ENCODE results near the gene UBASH3A.

The UBASH3A gene

DNA sequence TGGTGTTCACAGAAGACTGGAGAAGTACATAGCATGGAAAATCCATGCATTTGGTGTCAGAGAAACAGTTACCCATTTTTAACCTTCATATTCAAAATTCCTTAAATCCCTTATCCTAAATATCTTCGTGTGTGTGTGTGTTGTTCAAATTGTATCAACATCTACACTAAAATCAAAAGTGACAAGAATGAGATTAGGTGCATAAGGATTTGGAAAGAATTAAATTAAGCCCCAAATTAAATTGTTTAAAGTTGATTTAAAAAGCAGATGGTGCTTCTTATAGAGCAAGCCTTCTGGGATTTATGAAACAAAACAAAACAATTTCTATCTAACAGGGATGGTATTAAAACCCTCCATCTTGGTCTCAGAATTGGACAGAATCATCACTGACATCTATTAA, 87.6 kb downstream of the UBASH3A start:
- Histone ChIP-seq H3K9me3 (ENCODE audit: control insufficient read depth in 1 of 2, low read length in 2 of 2) (no peaks in the 10 kb centered on the region), H3K27me3 (ENCODE audit: control insufficient read depth in 1 of 2, insufficient read depth in 2 of 2, low read length in 2 of 2) (no peaks in the 10 kb centered on the region), H3K4me3 (ENCODE audit: low read depth in 1 of 2, low read length in 2 of 2) (no peak overlapping the region), H3K9ac (ENCODE audit: low read depth in 1 of 2, low read length in 2 of 2) (no peak overlapping the region), H3K27ac (ENCODE audit: low read depth, low read length) (no peak overlapping the region), H3K36me3 (ENCODE audit: control insufficient read depth in 1 of 2, insufficient read depth in 2 of 2, low read length in 2 of 2) (no peaks in the 10 kb centered on the region), H3K4me1 (ENCODE audit: control insufficient read depth in 1 of 2, insufficient read depth in 2 of 2, low read length in 2 of 2) (peaks cover 18 to 46% of the 10 kb centered on the region in 2 donors)

DNA sequence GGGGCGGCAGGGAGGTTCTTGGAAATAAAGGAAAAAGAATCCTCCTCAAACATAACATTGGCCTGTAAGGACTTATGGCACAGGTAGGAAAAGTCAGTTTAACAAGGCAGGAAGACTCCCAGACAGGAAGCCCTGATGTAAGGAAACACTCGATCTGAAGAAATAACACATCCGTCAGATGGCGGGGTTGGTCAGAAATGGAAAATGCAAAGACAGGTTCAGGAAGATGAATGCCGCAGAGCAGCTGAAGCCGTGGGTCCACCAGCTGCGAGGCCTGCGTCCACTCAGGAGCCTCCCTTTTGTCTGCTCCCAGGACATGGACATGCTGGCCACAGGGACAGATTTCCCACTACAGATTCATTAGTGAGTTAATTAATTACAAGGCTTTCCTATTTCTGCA, 88.5 kb downstream of the UBASH3A start:
- no peaks in the 10 kb centered on the region for H3K36me3 ChIP-seq (ENCODE audit: control insufficient read depth in 1 of 2, insufficient read depth in 2 of 2, low read length in 2 of 2)
- no peaks in the 10 kb centered on the region for H3K27me3 ChIP-seq (ENCODE audit: control insufficient read depth in 1 of 2, insufficient read depth in 2 of 2, low read length in 2 of 2)
- no peak overlapping the region for H3K27ac ChIP-seq (ENCODE audit: low read depth, low read length)
- no peak overlapping the region for H3K4me3 ChIP-seq (ENCODE audit: low read depth in 1 of 2, low read length in 2 of 2)
- no peak overlapping the region for H3K9ac ChIP-seq (ENCODE audit: low read depth in 1 of 2, low read length in 2 of 2)
- no peaks in the 10 kb centered on the region for H3K9me3 ChIP-seq (ENCODE audit: control insufficient read depth in 1 of 2, low read length in 2 of 2)
- H3K4me1 ChIP-seq (ENCODE audit: control insufficient read depth in 1 of 2, insufficient read depth in 2 of 2, low read length in 2 of 2) = peaks cover 25 to 51% of the 10 kb centered on the region in 2 donors

DNA sequence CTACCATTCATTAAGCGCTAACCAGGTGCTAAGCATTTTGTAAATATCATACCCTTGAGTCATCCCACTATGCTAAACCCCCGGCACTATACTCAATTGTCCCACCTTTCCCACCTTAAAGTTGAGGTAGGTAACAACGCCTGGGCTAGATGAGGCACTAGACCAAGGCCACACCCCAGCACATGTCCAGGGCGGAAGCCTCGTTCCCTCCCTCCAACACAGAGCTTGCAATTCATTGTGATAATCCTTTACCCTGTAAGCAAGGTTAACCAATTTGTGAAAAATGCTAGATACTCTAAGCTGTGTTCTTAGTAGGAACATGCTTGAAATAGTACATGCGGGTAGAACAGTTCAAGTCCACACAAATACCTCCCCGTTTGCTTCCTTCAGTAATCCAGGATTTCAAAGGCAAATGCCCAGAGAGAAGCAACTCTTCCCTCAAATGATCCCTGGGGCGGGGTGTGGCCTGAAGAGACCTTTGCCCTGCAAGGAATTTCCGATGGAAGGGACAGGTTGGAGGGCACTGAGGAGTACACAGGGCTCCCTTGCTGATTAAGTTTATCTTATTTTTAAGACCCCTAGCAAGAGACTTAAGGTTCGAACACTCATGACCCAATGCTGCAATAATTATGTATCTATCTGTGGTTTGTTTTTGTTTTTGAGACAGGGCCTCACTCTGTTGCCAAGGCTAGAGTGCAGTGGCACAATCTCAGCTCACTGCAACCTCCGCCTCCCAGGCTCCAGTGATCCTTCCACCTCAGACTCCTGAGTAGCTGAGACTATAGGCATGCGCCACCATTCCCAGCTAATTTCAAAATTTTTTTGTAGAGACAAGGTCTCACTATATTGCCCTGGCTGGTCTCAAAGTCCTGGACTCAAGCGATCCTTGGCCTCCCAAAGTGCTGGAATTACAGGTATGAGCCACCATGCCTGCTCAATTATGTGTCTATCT, 89.7 kb downstream of the UBASH3A start:
- Histone ChIP-seq H3K27me3 (ENCODE audit: control insufficient read depth in 1 of 2, insufficient read depth in 2 of 2, low read length in 2 of 2) (no peaks in the 10 kb centered on the region), H3K36me3 (ENCODE audit: control insufficient read depth in 1 of 2, insufficient read depth in 2 of 2, low read length in 2 of 2) (no peaks in the 10 kb centered on the region), H3K4me3 (ENCODE audit: low read depth in 1 of 2, low read length in 2 of 2) (peak overlapping the region in 1 of 2 donors; percentile 8), H3K9me3 (ENCODE audit: control insufficient read depth in 1 of 2, low read length in 2 of 2) (no peaks in the 10 kb centered on the region), H3K4me1 (ENCODE audit: control insufficient read depth in 1 of 2, insufficient read depth in 2 of 2, low read length in 2 of 2) (peaks cover 25 to 53% of the 10 kb centered on the region in 2 donors), H3K27ac (ENCODE audit: low read depth, low read length) (peak overlapping the region; percentile 34), H3K9ac (ENCODE audit: low read depth in 1 of 2, low read length in 2 of 2) (peak overlapping the region in 1 of 2 donors; percentile 44)

DNA sequence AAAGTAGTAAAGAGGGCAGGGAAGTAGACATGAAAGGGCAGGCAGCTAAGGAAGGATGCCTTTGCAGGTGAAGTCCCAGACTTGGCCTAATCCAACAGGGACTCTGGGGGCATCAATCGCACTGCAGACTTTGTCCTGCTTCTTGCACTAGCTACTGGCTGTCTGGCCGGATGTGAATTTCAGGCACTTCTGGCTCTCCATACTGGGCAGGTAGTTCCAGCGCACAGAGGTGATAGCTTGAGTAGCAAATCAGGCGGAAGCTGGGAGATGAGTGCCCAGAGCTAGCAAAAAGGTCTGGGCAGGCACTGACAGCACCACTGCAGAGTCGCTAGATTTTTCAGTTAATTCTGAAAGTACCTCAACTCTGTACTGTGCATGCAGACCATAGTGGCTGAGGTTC, 91.3 kb downstream of the UBASH3A start:
- peaks cover 25 to 51% of the 10 kb centered on the region in 2 donors for H3K4me1 ChIP-seq (ENCODE audit: control insufficient read depth in 1 of 2, insufficient read depth in 2 of 2, low read length in 2 of 2)
- H3K27me3 ChIP-seq (ENCODE audit: control insufficient read depth in 1 of 2, insufficient read depth in 2 of 2, low read length in 2 of 2) = no peaks in the 10 kb centered on the region
- H3K36me3 ChIP-seq (ENCODE audit: control insufficient read depth in 1 of 2, insufficient read depth in 2 of 2, low read length in 2 of 2) = no peaks in the 10 kb centered on the region
- no peaks in the 10 kb centered on the region for H3K9me3 ChIP-seq (ENCODE audit: control insufficient read depth in 1 of 2, low read length in 2 of 2)
- peak overlapping the region; percentile 34 to 58 for H3K9ac ChIP-seq (ENCODE audit: low read depth in 1 of 2, low read length in 2 of 2)
- peak overlapping the region; percentile 79 to 87 for H3K4me3 ChIP-seq (ENCODE audit: low read depth in 1 of 2, low read length in 2 of 2)
- peak overlapping the region; percentile 60 for H3K27ac ChIP-seq (ENCODE audit: low read depth, low read length)

DNA sequence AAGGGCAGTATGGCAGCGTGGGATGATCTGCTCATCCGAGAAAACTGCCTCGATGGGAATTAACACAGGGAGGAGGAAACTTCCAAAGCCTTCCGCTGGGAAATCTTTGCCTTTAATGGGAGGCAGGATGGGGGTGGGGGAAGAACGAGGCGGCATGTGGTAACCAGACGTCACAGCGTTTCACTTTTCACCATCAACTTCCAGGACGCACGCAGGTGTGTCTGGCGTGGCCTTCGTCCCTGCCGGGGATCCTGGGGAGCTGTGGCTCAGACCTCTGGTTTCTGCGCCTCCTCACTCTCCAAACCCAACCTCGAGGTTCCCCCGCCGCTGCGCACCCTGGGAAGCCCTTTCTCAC, 92.0 kb downstream of the UBASH3A start:
- H3K4me1 ChIP-seq (ENCODE audit: control insufficient read depth in 1 of 2, insufficient read depth in 2 of 2, low read length in 2 of 2) = peaks cover 25 to 44% of the 10 kb centered on the region in 2 donors
- H3K4me3 ChIP-seq (ENCODE audit: low read depth in 1 of 2, low read length in 2 of 2) = peak overlapping the region; percentile 79 to 87
- H3K27ac ChIP-seq (ENCODE audit: low read depth, low read length) = peak overlapping the region; percentile 76
- H3K27me3 ChIP-seq (ENCODE audit: control insufficient read depth in 1 of 2, insufficient read depth in 2 of 2, low read length in 2 of 2) = no peaks in the 10 kb centered on the region
- H3K36me3 ChIP-seq (ENCODE audit: control insufficient read depth in 1 of 2, insufficient read depth in 2 of 2, low read length in 2 of 2) = no peaks in the 10 kb centered on the region
- H3K9me3 ChIP-seq (ENCODE audit: control insufficient read depth in 1 of 2, low read length in 2 of 2) = no peaks in the 10 kb centered on the region
- H3K9ac ChIP-seq (ENCODE audit: low read depth in 1 of 2, low read length in 2 of 2) = peak overlapping the region; percentile 34 to 58

DNA sequence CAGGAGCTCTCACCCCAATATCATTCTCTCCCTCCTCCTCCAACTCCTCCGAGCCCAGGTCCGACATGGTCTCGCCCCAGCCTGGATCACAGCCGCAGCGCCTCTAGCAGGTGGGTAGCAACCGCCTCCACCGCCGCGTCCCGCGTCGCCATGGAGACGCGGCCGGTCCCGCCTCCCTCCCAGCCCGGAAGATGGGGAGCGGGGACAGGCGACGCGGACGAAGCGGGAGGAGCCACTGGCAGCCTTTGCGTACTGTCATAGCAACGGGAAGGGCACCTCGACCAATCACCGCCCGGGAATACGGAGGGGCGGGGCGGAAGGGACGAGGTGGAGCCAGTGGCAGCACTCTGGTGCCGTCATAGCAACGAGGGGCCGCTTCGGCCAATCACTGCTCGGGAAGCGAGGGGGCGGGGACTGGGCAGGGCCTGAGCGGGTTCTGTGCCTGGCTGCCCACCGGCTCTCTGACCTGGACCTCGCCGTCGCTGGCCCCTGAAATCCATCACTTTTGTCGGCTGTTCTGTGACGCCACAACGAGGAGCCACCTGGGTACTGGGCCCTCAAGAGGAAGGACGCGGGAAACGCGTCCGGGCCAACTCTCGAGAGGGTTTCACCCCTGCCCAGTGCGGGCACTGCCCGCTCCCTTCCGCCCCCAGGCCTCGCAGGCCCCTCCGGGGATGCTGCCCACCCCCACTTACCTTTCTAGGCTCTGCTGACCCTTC, 92.6 kb downstream of the UBASH3A start, which contains the start of gene RSPH1:
TSS of gene RSPH1 (minus strand) at position 105 of the 719 bp plus-strand sequence. CDS start at position 67, 38 bp downstream.
- Histone ChIP-seq H3K27me3 (ENCODE audit: control insufficient read depth in 1 of 2, insufficient read depth in 2 of 2, low read length in 2 of 2) (no peaks in the 10 kb centered on the region), H3K9me3 (ENCODE audit: control insufficient read depth in 1 of 2, low read length in 2 of 2) (no peaks in the 10 kb centered on the region), H3K36me3 (ENCODE audit: control insufficient read depth in 1 of 2, insufficient read depth in 2 of 2, low read length in 2 of 2) (no peaks in the 10 kb centered on the region), H3K4me1 (ENCODE audit: control insufficient read depth in 1 of 2, insufficient read depth in 2 of 2, low read length in 2 of 2) (peaks cover 25 to 38% of the 10 kb centered on the region in 2 donors), H3K4me3 (ENCODE audit: low read depth in 1 of 2, low read length in 2 of 2) (peak within 1 kb of the TSS; percentile 82 to 87), H3K27ac (ENCODE audit: low read depth, low read length) (peak within 1 kb of the TSS; percentile 76), H3K9ac (ENCODE audit: low read depth in 1 of 2, low read length in 2 of 2) (peak within 1 kb of the TSS; percentile 87 to 93)

DNA sequence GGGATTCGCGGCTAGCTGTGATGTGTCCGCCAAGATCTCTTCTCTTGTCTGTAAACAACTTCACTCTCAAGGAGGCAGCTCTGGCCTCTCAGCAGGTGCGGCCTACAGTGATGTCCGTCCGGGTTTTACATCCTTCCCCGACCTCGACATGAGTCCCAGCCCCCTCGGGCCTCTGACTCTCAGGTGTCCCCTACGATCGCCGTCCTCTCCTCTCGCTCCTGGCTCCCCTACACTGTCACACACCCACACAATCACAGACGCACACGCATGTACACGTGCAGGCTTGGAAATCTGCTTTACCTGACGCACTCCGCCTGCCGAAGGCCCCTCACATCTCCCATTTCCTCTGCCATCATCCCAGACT, 93.1 kb downstream of the UBASH3A start:
- peak overlapping the region; percentile 71 for H3K27ac ChIP-seq (ENCODE audit: low read depth, low read length)
- peaks cover 25 to 34% of the 10 kb centered on the region in 2 donors for H3K4me1 ChIP-seq (ENCODE audit: control insufficient read depth in 1 of 2, insufficient read depth in 2 of 2, low read length in 2 of 2)
- H3K9me3 ChIP-seq (ENCODE audit: control insufficient read depth in 1 of 2, low read length in 2 of 2) = no peaks in the 10 kb centered on the region
- H3K4me3 ChIP-seq (ENCODE audit: low read depth in 1 of 2, low read length in 2 of 2) = peak overlapping the region; percentile 82 to 87
- H3K9ac ChIP-seq (ENCODE audit: low read depth in 1 of 2, low read length in 2 of 2) = peak overlapping the region; percentile 87 to 93
- no peaks in the 10 kb centered on the region for H3K36me3 ChIP-seq (ENCODE audit: control insufficient read depth in 1 of 2, insufficient read depth in 2 of 2, low read length in 2 of 2)
- no peaks in the 10 kb centered on the region for H3K27me3 ChIP-seq (ENCODE audit: control insufficient read depth in 1 of 2, insufficient read depth in 2 of 2, low read length in 2 of 2)

Measured in duodenal mucosa (tissue), 2 donors.